K562 (cell line): Measurements from ENCODE around the gene ARHGAP35. TPM values are rescaled to one million over a fixed set of nuclear protein-coding genes. Genes with fewer than 3 reads are reported as not detected.
A peak's percentile ranks its signal among the peaks of the same experiment; 100 is the strongest.

ENCODE experiments used
- BCL6 ChIP-seq: fragments of 250-450 bp; sonication (Bioruptor Pico); IDR thresholded peaks from 2 replicates; pipeline ENCODE4 v1.4.0; 2020
- CREM ChIP-seq: IDR thresholded peaks from 2 replicates; pipeline ENCODE4 v1.6.1; 2014; ENCODE audit warnings: antibody characterized with exemption, low read depth
- E2F5 ChIP-seq: sonication (generic); formaldehyde crosslinking; IDR thresholded peaks from 2 replicates; pipeline ENCODE4 v1.8.0; 2022; ENCODE audit warnings: mild to moderate bottlenecking, missing genetic modification reagents
- E2F6 ChIP-seq, 2 experiments: IDR thresholded peaks; 2 replicates each; pipeline ENCODE4 v1.6.1; 2011; ENCODE audit warnings: borderline replicate concordance in 1 of 2, control low read depth in 1 of 2, low read depth in 1 of 2, low read length in 1 of 2, mild to moderate bottlenecking in 1 of 2, mixed read lengths in 1 of 2, moderate library complexity in 1 of 2; ENCODE audit not compliant: insufficient read depth in 1 of 2, insufficient read length in 1 of 2, poor library complexity in 1 of 2, severe bottlenecking in 1 of 2; ENCODE audit errors: extremely low read depth in 1 of 2
- ELK3 ChIP-seq: fragments of 450-650 bp; formaldehyde crosslinking; IDR thresholded peaks from 2 replicates; pipeline ENCODE4 v1.4.0; 2020; ENCODE audit warnings: mild to moderate bottlenecking
- ETV1 ChIP-seq: fragments of 450-650 bp; conservative IDR thresholded peaks from 2 replicates; pipeline ENCODE4 v1.6.1; 2016; ENCODE audit warnings: missing genetic modification characterization, control low read depth, low read depth, missing compliant biosample characterization
- EWSR1 ChIP-seq: fragments of 450-650 bp; IDR thresholded peaks from 2 replicates; pipeline ENCODE4 v1.6.1; 2018; ENCODE audit warnings: borderline replicate concordance, mild to moderate bottlenecking, low read depth, moderate library complexity; ENCODE audit not compliant: partially characterized antibody
- FOSL1 ChIP-seq: fragments of 200-800 bp; sonication (Bioruptor generic); conservative IDR thresholded peaks from 2 replicates; pipeline ENCODE4 v1.6.1; 2016; ENCODE audit warnings: missing genetic modification characterization, missing compliant biosample characterization
- MLX ChIP-seq, 2 experiments: fragments of 450-650 bp in 1 of 2; sonication (generic) in 1 of 2; formaldehyde crosslinking; conservative IDR thresholded peaks; 2 replicates each; pipeline versions ENCODE4 v1.4.0 to v1.8.1; 2020 to 2022; ENCODE audit warnings: mild to moderate bottlenecking in 1 of 2, missing genetic modification reagents in 1 of 2
- MTF1 ChIP-seq: fragments of 250-450 bp; sonication (Bioruptor Pico); IDR thresholded peaks from 2 replicates; pipeline ENCODE4 v1.9.0; 2021; ENCODE audit warnings: moderate library complexity, mild to moderate bottlenecking, inconsistent platforms, borderline replicate concordance
- POU5F1 ChIP-seq: fragments of 150-350 bp; IDR thresholded peaks from 2 replicates; pipeline ENCODE4 v1.6.1; 2014; ENCODE audit warnings: borderline replicate concordance, low read length, low read depth, mild to moderate bottlenecking; ENCODE audit not compliant: partially characterized antibody
- SMARCA5 ChIP-seq: fragments of 450-650 bp; IDR thresholded peaks from 2 replicates; pipeline ENCODE4 v1.6.1; 2016
- SNAPC5 ChIP-seq: fragments of 250-450 bp; sonication (Bioruptor Pico); IDR thresholded peaks from 2 replicates; pipeline ENCODE4 v1.8.0; 2021; ENCODE audit warnings: moderate library complexity, mild to moderate bottlenecking, inconsistent platforms
- SUPT5H ChIP-seq: fragments of 450-650 bp; IDR thresholded peaks from 2 replicates; pipeline ENCODE4 v1.6.1; 2016
- TEAD2 ChIP-seq: fragments of 450-650 bp; IDR thresholded peaks from 2 replicates; pipeline ENCODE4 v1.6.1; 2016; ENCODE audit warnings: missing genetic modification characterization, control low read depth, missing compliant biosample characterization
- TSC22D4 ChIP-seq: fragments of 450-650 bp; IDR thresholded peaks from 2 replicates; pipeline ENCODE4 v1.6.1; 2016; ENCODE audit warnings: missing genetic modification characterization, missing biosample characterization, control low read depth
- ZNF449 ChIP-seq: fragments of 250-450 bp; sonication (Bioruptor Pico); IDR thresholded peaks from 2 replicates; pipeline ENCODE4 v1.8.0; 2022; ENCODE audit warnings: moderate library complexity, mild to moderate bottlenecking, inconsistent platforms
- ZNF512 ChIP-seq: IDR thresholded peaks from 2 replicates; pipeline ENCODE4 v1.6.1; 2016; ENCODE audit warnings: missing genetic modification characterization, missing compliant biosample characterization
- ZNF551 ChIP-seq: fragments of 250-450 bp; sonication (Bioruptor Pico); IDR thresholded peaks from 2 replicates; pipeline ENCODE4 v1.5.0; 2021; ENCODE audit warnings: mild to moderate bottlenecking, moderate library complexity
- ZNF57 ChIP-seq: fragments of 450-650 bp; formaldehyde crosslinking; IDR thresholded peaks from 2 replicates; pipeline ENCODE4 v1.4.0; 2020; ENCODE audit warnings: mild to moderate bottlenecking, moderate library complexity
- ZNF79 ChIP-seq: fragments of 250-450 bp; sonication (Bioruptor Pico); IDR thresholded peaks from 2 replicates; pipeline ENCODE4 v1.4.0; 2020; ENCODE audit warnings: low read depth, mild to moderate bottlenecking, moderate library complexity
- polyA plus RNA-seq, 8 experiments: library from polyadenylated mRNA; depleted of rRNA in 4 of 8; stranded (reverse) in 5 of 8; unstranded in 3 of 8; fragments of >200 nt; fragmentation: Nextera tagmentation in 2 of 8; fragmentation: Illumina TruSeq in 1 of 8; extraction: Ambion mirVana in 2 of 8; extraction: Trizol in 1 of 8; gene quantifications; 2 replicates each; pipeline versions ENCODE4 v1.2.1 to v1.2.3, GENCODE V29; 2011 to 2014; ENCODE audit warnings: inconsistent platforms in 1 of 8, missing spikeins in 1 of 8
- total RNA-seq, 7 experiments: library from RNA; depleted of rRNA in 6 of 7; stranded (reverse); fragments of >200 nt in 6 of 7; fragmentation: Illumina TruSeq in 2 of 7; extraction: Trizol in 2 of 7; gene quantifications; 2 replicates each; pipeline versions ENCODE4 v1.2.1 to v1.2.3, GENCODE V29; 2011 to 2021; ENCODE audit warnings: low replicate concordance in 1 of 7

ARHGAP35 gene
- total and polyA plus RNA-seq, 9 of the 15 experiments (the other 6 are each of a cell fraction or from before 2014, with no cell fraction given), result 0.27 to 26.4 (median 10.2) TPM

GRCh38 chr19:46860125-46860845, 512 bp upstream of the ARHGAP35 start (continued):
- no peak for TF ChIP-seq ZNF512 (tag)
- TF ChIP-seq MLX (CRISPR knock-in tag; conservative IDR thresholded peaks at IDR 0.05), result 0 out of 4 replicates have a peak, but pooled peaks of 1 of the 2 experiments have one; percentile 20
- TF ChIP-seq ZNF449 (CRISPR knock-in tag), result no peak
- peak; percentile 82; the same call in 1 of the 2 replicates for TF ChIP-seq CREM
- TF ChIP-seq BCL6, result no peak
- no peak for TF ChIP-seq SNAPC5
- no peak for TF ChIP-seq TSC22D4 (tag)
- TF ChIP-seq EWSR1, result no peak
- peak; percentile 92 to 94 for TF ChIP-seq E2F6 (IDR thresholded peaks at IDR 0.05; ENCODE audit: borderline replicate concordance in 1 of 2, extremely low read depth in 1 of 2, insufficient read depth in 1 of 2, insufficient read length in 1 of 2, low read depth in 1 of 2, low read length in 1 of 2, poor library complexity in 1 of 2, severe bottlenecking in 1 of 2)
- TF ChIP-seq FOSL1 (tag), result no peak
- TF ChIP-seq TEAD2 (tag), result no peak
- TF ChIP-seq ETV1, result no peak
- TF ChIP-seq POU5F1, result no peak
- TF ChIP-seq ZNF551 (CRISPR knock-in tag), result no peak
- peak; percentile 94 for TF ChIP-seq SUPT5H
- peak; percentile 82 for TF ChIP-seq E2F5 (CRISPR knock-in tag)
- TF ChIP-seq ZNF57 (CRISPR knock-in tag), result no peak
- no peak for TF ChIP-seq ZNF79 (CRISPR knock-in tag)
- TF ChIP-seq MTF1, result no peak
- no peak for TF ChIP-seq ELK3 (CRISPR knock-in tag)
- TF ChIP-seq SMARCA5, result no peak
